DND-41 (cell line): ENCODE measurements around the gene TUBG1.
"Not testable (repeated sequence)": the region's sequence is repeated elsewhere in the genome, so short reads cannot be mapped to it uniquely, and the experiment has no call there.

ENCODE experiments used
- ATAC-seq: fragments of 200-7000 bp; cut with Tn5 transposase; 3 replicates; pipeline ENCODE4 v1.9.1; 2021; ENCODE audit warnings: low read depth; ENCODE audit not compliant: insufficient read depth
- DNase-seq: peaks from one replicate; pipeline ENCODE4 v3.0.0-alpha.2; 2020
- H2AFZ ChIP-seq: 2 replicates; pipeline ENCODE4 v1.6.0; 2012; ENCODE audit warnings: low read depth, low read length
- H3K27ac ChIP-seq: 2 replicates; pipeline ENCODE4 v1.5.1; 2012; ENCODE audit warnings: low read length, inconsistent platforms
- H3K27me3 ChIP-seq: fragments of 200-600 bp; sonication (generic); 2 replicates; pipeline ENCODE4 v1.6.0; 2012; ENCODE audit warnings: low read length, mild to moderate bottlenecking, inconsistent platforms; ENCODE audit not compliant: insufficient read depth, poor library complexity
- H3K36me3 ChIP-seq: 2 replicates; pipeline ENCODE4 v1.5.1; 2012; ENCODE audit warnings: low read length, inconsistent platforms; ENCODE audit not compliant: insufficient read depth
- H3K4me1 ChIP-seq: 2 replicates; pipeline ENCODE4 v1.5.1; 2012; ENCODE audit warnings: mild to moderate bottlenecking, low read length; ENCODE audit not compliant: insufficient read depth
- H3K4me2 ChIP-seq: 2 replicates; pipeline ENCODE4 v1.6.0; 2012; ENCODE audit warnings: mild to moderate bottlenecking, moderate library complexity, low read length, inconsistent platforms; ENCODE audit not compliant: insufficient read depth
- H3K4me3 ChIP-seq, 2 experiments: fragments of 200-600 bp in 1 of 2; shearing (Covaris generic) in 1 of 2; 2 replicates each; pipeline ENCODE4 v1.5.1; 2012 to 2016; ENCODE audit warnings: inconsistent platforms in 2 of 2, low read length in 2 of 2, mild to moderate bottlenecking in 2 of 2, low read depth in 1 of 2, moderate library complexity in 1 of 2
- H3K79me2 ChIP-seq: 2 replicates; pipeline ENCODE4 v1.6.0; 2012; ENCODE audit warnings: low read length, inconsistent platforms; ENCODE audit not compliant: insufficient read depth
- H3K9ac ChIP-seq: 2 replicates; pipeline ENCODE4 v1.6.0; 2012; ENCODE audit warnings: low read depth, mild to moderate bottlenecking, inconsistent platforms, low read length, moderate library complexity
- H3K9me3 ChIP-seq: 2 replicates; pipeline ENCODE4 v1.5.1; 2012; ENCODE audit warnings: low read length, moderate library complexity, mild to moderate bottlenecking, inconsistent platforms; ENCODE audit not compliant: insufficient read depth, severe bottlenecking
- H4K20me1 ChIP-seq: 2 replicates; pipeline ENCODE4 v1.6.0; 2012; ENCODE audit warnings: low read length; ENCODE audit not compliant: insufficient read depth
- EZH2 ChIP-seq: IDR thresholded peaks from 3 replicates; pipeline ENCODE4 v1.6.1; 2012; ENCODE audit warnings: borderline replicate concordance, low read depth, mild to moderate bottlenecking, moderate library complexity, low read length, inconsistent platforms; ENCODE audit not compliant: severe bottlenecking
- TF ChIP-seq, protein P1 (sequence below): IDR thresholded peaks from 2 replicates; pipeline ENCODE4 v1.5.1; 2012; ENCODE audit warnings: borderline replicate concordance, low read length, moderate library complexity, mild to moderate bottlenecking; ENCODE audit not compliant: poor library complexity, severe bottlenecking; ENCODE audit errors: extremely low read depth

Gene TUBG1

DNA sequence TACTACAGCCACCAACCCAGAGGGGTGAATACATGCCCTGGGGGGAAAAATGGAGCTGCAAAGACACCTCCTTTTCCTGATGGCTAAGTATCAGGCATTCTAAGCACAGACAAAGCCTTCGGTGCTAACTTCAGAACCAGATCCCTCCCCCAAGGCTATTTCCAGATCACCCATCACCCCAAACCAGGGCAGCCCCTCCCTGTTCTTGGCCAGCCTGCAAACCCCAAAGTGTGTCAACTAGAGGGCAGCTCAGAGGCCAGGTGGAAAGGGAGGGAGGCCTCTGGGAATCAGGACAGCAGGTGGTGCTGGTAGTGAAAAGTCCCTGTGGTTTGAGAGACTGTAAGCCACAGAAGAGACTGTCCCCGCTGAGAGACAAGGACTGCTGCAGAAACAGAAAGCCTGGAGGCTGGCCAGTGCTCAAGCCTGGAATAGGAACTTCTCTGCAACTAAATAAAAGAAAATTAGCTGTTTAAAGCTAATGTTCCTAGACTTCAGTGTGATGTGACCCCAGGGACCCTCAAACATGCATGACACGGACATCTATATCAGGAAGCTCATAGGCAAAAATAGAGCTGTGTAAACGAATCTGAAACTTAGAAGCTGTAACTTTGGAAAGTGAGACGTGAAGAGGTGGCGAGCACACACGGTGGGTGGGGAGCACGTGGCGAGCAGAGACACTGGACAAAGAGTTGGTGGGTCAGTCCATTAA lies 9.1 kb downstream of the TUBG1 start:
- Histone ChIP-seq H3K4me3 (no peak overlapping the region), H3K4me2 (no peak overlapping the region), H3K36me3 (peaks cover 24% of the 10 kb centered on the region), H3K9ac (no peak overlapping the region), H3K79me2 (no peaks in the 10 kb centered on the region), H3K9me3 (no peaks in the 10 kb centered on the region), H3K27me3 (no peaks in the 10 kb centered on the region), H4K20me1 (no peaks in the 10 kb centered on the region), H3K27ac (no peak overlapping the region), H2AFZ (no peak overlapping the region), H3K4me1 (no peaks in the 10 kb centered on the region)
- DNase-seq, result no peak
- TF ChIP-seq, protein P1, sequence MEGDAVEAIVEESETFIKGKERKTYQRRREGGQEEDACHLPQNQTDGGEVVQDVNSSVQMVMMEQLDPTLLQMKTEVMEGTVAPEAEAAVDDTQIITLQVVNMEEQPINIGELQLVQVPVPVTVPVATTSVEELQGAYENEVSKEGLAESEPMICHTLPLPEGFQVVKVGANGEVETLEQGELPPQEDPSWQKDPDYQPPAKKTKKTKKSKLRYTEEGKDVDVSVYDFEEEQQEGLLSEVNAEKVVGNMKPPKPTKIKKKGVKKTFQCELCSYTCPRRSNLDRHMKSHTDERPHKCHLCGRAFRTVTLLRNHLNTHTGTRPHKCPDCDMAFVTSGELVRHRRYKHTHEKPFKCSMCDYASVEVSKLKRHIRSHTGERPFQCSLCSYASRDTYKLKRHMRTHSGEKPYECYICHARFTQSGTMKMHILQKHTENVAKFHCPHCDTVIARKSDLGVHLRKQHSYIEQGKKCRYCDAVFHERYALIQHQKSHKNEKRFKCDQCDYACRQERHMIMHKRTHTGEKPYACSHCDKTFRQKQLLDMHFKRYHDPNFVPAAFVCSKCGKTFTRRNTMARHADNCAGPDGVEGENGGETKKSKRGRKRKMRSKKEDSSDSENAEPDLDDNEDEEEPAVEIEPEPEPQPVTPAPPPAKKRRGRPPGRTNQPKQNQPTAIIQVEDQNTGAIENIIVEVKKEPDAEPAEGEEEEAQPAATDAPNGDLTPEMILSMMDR, result peak; percentile 12
- TF ChIP-seq EZH2, result no peak
- peak; percentile 56; the same call in 2 of the 3 replicates for ATAC-seq

DNA sequence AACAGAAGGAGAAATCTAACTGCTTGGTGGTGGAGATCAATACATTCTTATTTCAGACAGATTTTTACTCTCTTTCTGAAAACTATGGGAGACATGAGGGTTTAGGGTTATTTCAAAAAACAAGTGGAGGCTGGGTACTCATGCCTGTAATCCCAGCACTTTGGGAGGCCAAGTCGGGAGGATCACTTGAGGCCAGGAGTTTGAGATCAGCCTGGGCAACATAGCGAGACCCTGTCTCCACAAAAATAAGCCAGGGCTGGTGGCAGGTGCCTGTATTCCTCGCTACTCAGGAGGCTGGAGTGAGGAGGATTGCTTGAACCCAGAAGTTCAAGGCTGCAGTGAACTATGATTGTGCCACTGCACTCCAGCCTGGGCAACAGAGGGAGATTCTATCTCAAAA lies 12.5 kb downstream of the TUBG1 start:
- H3K4me1 ChIP-seq, H3K27me3 ChIP-seq, H3K36me3 ChIP-seq, ATAC-seq, H4K20me1 ChIP-seq, H3K4me2 ChIP-seq, H2AFZ ChIP-seq, H3K27ac ChIP-seq, H3K79me2 ChIP-seq, DNase-seq, H3K9me3 ChIP-seq, H3K9ac ChIP-seq, H3K4me3 ChIP-seq: not testable (repeated sequence)

DNA sequence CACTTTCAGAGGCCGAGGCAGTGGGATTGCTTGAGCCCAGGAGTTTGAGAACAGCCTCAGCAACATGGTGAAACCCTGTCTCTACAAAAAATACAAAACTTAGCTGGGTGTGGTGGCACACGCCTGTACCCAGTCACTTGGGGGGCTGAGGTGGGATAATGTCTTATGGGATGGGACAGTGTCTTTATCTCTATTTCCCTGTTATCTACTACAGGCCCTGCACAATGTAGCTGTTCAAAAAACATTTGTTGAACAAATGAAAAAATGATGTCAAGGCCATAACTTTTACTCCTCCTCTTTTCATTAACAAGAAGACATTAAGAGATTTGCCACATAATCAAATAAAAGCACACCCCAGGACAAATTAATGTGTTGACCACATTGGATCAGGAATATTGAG lies 13.8 kb downstream of the TUBG1 start:
- Histone ChIP-seq H3K4me1 (no peaks in the 10 kb centered on the region), H3K9ac (no peak overlapping the region), H4K20me1 (no peaks in the 10 kb centered on the region), H3K36me3 (no peaks in the 10 kb centered on the region), H3K4me3 (no peak overlapping the region), H3K27me3 (no peaks in the 10 kb centered on the region), H3K79me2 (no peaks in the 10 kb centered on the region), H3K9me3 (no peaks in the 10 kb centered on the region), H3K4me2 (no peak overlapping the region), H2AFZ (no peak overlapping the region), H3K27ac (no peak overlapping the region)
- ATAC-seq (no peak), DNase-seq (no peak)
- TF ChIP-seq, protein P1, result no peak
- TF ChIP-seq EZH2, result no peak

DNA sequence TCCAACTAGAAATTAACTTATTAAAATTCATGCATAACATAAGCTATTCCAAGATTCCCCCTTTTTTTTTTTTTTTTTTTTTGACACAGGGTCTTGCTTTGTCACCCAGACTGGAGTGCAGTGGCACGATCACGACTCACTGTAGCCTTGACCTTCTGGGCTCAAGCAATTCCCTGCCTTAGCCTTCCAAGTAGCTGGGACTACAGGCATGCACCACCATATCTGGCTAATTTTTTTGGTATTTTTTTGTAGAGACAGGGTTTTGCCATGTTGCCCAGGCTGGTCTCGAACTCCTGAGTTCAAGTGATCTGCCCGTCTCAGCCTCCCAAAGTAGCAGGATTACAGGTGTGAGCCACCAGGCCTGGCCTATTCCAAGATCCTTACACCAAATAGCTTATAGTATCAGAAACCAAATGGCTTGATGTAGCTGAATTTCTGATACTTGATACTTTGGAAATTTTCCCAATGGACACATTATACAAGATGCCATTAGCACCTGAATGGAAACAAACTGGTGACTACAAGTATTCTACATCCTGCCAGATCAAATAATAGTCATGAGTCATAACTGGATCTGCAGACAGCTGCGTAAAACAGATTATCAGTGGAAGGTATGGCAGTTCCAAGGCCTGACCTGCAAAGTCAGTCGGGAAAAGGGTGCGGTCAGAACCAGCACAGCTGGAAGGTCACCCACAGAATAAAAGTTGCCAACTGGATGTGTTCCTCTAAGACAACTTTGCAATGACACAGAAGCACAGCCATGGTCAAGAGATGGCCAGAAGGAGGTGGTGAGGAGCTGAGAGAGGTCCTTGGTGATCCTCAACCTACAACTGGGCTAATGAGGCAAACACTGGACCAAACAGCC lies 14.5 kb downstream of the TUBG1 start:
- Histone ChIP-seq H3K27ac (no peak overlapping the region), H3K9ac (no peak overlapping the region), H3K9me3 (no peaks in the 10 kb centered on the region), H2AFZ (no peak overlapping the region), H4K20me1 (no peaks in the 10 kb centered on the region), H3K79me2 (no peaks in the 10 kb centered on the region), H3K36me3 (no peaks in the 10 kb centered on the region), H3K27me3 (no peaks in the 10 kb centered on the region), H3K4me1 (no peaks in the 10 kb centered on the region), H3K4me3 (no peak overlapping the region), H3K4me2 (no peak overlapping the region)
- ATAC-seq (no peak), DNase-seq (no peak)
- TF ChIP-seq, protein P1, result no peak
- TF ChIP-seq EZH2, result no peak

DNA sequence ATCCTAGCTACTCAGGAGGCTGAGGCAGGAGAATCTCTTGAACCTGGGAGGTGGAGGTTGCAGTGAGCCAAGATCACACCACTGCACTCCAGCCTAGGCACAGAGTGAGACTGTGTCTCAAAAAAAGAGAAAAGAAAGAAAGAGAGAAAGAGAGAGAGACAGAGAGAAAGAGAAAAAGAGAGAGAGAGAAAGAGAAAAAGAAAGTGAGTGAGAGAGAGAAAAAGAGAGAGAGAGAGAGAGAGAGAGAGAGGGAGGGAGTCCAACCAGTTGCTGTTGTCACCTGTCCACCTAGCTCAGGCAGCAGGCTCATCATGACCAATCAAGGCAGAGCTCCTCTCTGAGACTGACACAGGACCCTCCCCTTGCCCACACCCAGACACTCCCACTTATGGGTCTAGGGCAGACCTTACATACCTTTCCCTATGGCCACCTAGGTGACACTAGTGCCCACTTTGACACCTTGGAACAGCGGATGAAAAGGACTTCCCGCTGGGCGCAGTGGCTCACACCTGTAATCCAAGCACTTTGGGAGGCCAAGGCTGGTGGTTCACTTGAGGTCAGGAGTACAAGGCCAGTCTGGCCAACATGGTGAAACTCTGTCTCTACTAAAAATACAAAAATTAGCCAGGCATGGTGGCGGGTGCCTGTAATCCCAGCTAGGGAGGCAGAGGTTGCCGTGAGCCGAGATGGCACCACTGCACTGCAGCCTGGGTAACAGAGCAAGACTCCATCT lies 17.7 kb downstream of the TUBG1 start:
- not testable (repeated sequence) for H3K79me2 ChIP-seq, H3K4me3 ChIP-seq, H4K20me1 ChIP-seq, DNase-seq, ATAC-seq, H3K4me2 ChIP-seq, H3K9me3 ChIP-seq, H2AFZ ChIP-seq, H3K36me3 ChIP-seq, H3K27me3 ChIP-seq, H3K4me1 ChIP-seq, H3K9ac ChIP-seq, H3K27ac ChIP-seq
